SU-DHL-6 (cell line): Measurements from ENCODE around the gene ACER1.

Experiments
- H2AFZ ChIP-seq: fragments of 200-600 bp; sonication (generic); 2 replicates; pipeline ENCODE4 v1.6.1; 2014; ENCODE audit warnings: low read depth, mild to moderate bottlenecking, moderate library complexity, mixed read lengths, antibody characterized with exemption, low read length; ENCODE audit not compliant: severe bottlenecking
- H3F3A ChIP-seq: fragments of 200-600 bp; shearing (Covaris generic); 2 replicates; pipeline ENCODE4 v1.6.0; 2016; ENCODE audit warnings: antibody characterized with exemption, mild to moderate bottlenecking; ENCODE audit not compliant: insufficient read depth
- H3K27ac ChIP-seq: fragments of 200-600 bp; sonication (generic); 2 replicates; pipeline ENCODE4 v1.5.1; 2016; ENCODE audit warnings: low read depth, mild to moderate bottlenecking, low read length, moderate library complexity, mixed read lengths
- H3K27me3 ChIP-seq: fragments of 200-600 bp; sonication (generic), shearing (Covaris generic); 2 replicates; pipeline ENCODE4 v1.6.0; 2014; ENCODE audit warnings: mild to moderate bottlenecking, low read length
- H3K36me3 ChIP-seq: fragments of 200-600 bp; sonication (generic); 2 replicates; pipeline ENCODE4 v1.6.1; 2014; ENCODE audit warnings: mild to moderate bottlenecking, low read length, mixed read lengths
- H3K4me2 ChIP-seq: fragments of 300-600, 200-600 bp; shearing (Covaris generic), sonication (generic); 2 replicates; pipeline ENCODE4 v1.6.0; 2014; ENCODE audit warnings: low read length, low read depth, mild to moderate bottlenecking; ENCODE audit not compliant: poor library complexity, severe bottlenecking
- H3K4me3 ChIP-seq: fragments of 200-600 bp; sonication (generic); 2 replicates; pipeline ENCODE4 v1.5.1; 2014; ENCODE audit warnings: antibody characterized with exemption, low read length, mild to moderate bottlenecking, mixed read lengths; ENCODE audit not compliant: insufficient read depth, poor library complexity, severe bottlenecking
- H3K79me2 ChIP-seq: fragments of 200-600 bp; sonication (generic); 2 replicates; pipeline ENCODE4 v1.6.1; 2014; ENCODE audit warnings: mild to moderate bottlenecking, low read length, moderate library complexity; ENCODE audit not compliant: insufficient read depth
- H3K9ac ChIP-seq: fragments of 200-600 bp; sonication (generic); 2 replicates; pipeline ENCODE4 v1.7.0; 2014; ENCODE audit warnings: mild to moderate bottlenecking, low read length
- H3K9me2 ChIP-seq: fragments of 200-600 bp; sonication (generic); replicated peaks from 2 replicates; pipeline ENCODE4 v1.6.1; 2014; ENCODE audit warnings: low read length; ENCODE audit not compliant: insufficient read depth
- H3K9me3 ChIP-seq: fragments of 200-600 bp; sonication (generic); 2 replicates; pipeline ENCODE4 v1.6.1; 2014; ENCODE audit warnings: low read length, mixed read lengths; ENCODE audit not compliant: insufficient read depth
- H4K20me1 ChIP-seq: fragments of 200-600 bp; sonication (generic); 2 replicates; pipeline ENCODE4 v1.6.1; 2014; ENCODE audit warnings: low read depth, mild to moderate bottlenecking, antibody characterized with exemption, low read length, moderate library complexity, mixed read lengths
- EZH2phosphoT487 ChIP-seq: fragments of 200-600 bp; sonication (generic), shearing (Covaris generic); conservative IDR thresholded peaks from 2 replicates; pipeline ENCODE4 v1.6.1; 2018; ENCODE audit warnings: mild to moderate bottlenecking, antibody characterized with exemption, low read length, moderate library complexity, mixed read lengths
- TF ChIP-seq, protein P1 (sequence below): fragments of 200-600 bp; sonication (generic); IDR thresholded peaks from one replicate; pipeline ENCODE4 v1.5.1; 2017; ENCODE audit warnings: antibody characterized with exemption, mild to moderate bottlenecking, low read length, moderate library complexity; ENCODE audit not compliant: insufficient read depth, poor library complexity, severe bottlenecking

Gene ACER1

DNA sequence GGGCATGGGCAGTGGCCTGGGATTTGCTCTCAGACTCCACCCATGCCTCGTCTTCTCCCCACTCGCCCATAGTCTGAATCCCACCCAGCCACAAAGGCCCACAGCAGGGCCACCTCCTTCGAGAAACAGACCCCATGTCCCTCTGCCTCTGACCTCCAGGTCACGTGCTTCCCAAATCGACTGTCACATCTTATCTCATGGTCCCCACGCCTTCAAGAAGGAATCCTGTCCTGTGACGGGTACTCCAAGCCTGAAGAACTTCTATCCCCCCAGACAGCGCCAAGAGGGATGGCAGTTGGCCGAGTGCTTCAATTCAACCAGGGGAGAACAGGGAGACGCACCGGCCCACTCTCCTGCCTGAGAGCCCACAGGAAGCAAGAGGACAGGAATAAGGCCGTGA is 70.1 kb downstream of the ACER1 start:
- Histone ChIP-seq H3K36me3 (no peaks in the 10 kb centered on the region; the same call in 1 of the 2 replicates), H3K9ac (no peak overlapping the region), H3K79me2 (peaks cover 34% of the 10 kb centered on the region), H3K27ac (no peak overlapping the region), H4K20me1 (peaks cover 10% of the 10 kb centered on the region; the same call in 1 of the 2 replicates), H3K4me3 (no peak overlapping the region), H3K27me3 (no peaks in the 10 kb centered on the region), H3K4me2 (no peak overlapping the region), H3K9me3 (no peaks in the 10 kb centered on the region), H3F3A (0 out of 2 replicates have a peak, but pooled peaks cover 3% of the 10 kb centered on the region), H3K9me2 (no peaks in the 10 kb centered on the region), H2AFZ (no peak overlapping the region)
- no peak for TF ChIP-seq EZH2phosphoT487
- TF ChIP-seq, protein P1, sequence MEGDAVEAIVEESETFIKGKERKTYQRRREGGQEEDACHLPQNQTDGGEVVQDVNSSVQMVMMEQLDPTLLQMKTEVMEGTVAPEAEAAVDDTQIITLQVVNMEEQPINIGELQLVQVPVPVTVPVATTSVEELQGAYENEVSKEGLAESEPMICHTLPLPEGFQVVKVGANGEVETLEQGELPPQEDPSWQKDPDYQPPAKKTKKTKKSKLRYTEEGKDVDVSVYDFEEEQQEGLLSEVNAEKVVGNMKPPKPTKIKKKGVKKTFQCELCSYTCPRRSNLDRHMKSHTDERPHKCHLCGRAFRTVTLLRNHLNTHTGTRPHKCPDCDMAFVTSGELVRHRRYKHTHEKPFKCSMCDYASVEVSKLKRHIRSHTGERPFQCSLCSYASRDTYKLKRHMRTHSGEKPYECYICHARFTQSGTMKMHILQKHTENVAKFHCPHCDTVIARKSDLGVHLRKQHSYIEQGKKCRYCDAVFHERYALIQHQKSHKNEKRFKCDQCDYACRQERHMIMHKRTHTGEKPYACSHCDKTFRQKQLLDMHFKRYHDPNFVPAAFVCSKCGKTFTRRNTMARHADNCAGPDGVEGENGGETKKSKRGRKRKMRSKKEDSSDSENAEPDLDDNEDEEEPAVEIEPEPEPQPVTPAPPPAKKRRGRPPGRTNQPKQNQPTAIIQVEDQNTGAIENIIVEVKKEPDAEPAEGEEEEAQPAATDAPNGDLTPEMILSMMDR, result no peak

DNA sequence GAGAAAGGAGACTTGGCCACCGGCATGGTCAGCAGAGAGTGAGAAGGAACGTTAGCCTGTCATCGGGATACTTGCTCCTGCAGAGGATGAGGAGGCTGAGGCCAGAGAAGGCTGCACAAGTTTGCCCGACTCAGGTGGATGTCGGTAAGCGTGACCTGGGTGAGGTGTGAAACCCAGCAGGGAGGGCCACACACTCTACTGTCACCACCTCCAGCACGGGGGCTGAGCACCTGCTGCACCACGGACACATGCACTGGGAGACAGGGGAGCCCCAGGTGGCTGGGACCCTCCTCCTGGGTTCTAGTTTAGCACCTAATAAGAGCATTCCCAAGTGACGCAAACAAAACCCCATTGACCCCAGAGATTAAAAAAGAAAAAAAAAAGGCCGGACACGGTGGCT is 70.9 kb downstream of the ACER1 start:
- H3K79me2 ChIP-seq, result peaks cover 26% of the 10 kb centered on the region
- H3K9me2 ChIP-seq, result no peaks in the 10 kb centered on the region
- H3F3A ChIP-seq, result 0 out of 2 replicates have a peak, but pooled peaks cover 5% of the 10 kb centered on the region
- H4K20me1 ChIP-seq, result peaks cover 6% of the 10 kb centered on the region; the same call in 1 of the 2 replicates
- H3K4me2 ChIP-seq, result no peak overlapping the region
- H2AFZ ChIP-seq, result no peak overlapping the region
- H3K9ac ChIP-seq, result no peak overlapping the region
- no peak overlapping the region for H3K27ac ChIP-seq
- no peaks in the 10 kb centered on the region for H3K27me3 ChIP-seq
- TF ChIP-seq, protein P1, result no peak
- no peak for TF ChIP-seq EZH2phosphoT487
- H3K9me3 ChIP-seq, result no peaks in the 10 kb centered on the region
- H3K4me3 ChIP-seq, result no peak overlapping the region
- H3K36me3 ChIP-seq, result no peaks in the 10 kb centered on the region

DNA sequence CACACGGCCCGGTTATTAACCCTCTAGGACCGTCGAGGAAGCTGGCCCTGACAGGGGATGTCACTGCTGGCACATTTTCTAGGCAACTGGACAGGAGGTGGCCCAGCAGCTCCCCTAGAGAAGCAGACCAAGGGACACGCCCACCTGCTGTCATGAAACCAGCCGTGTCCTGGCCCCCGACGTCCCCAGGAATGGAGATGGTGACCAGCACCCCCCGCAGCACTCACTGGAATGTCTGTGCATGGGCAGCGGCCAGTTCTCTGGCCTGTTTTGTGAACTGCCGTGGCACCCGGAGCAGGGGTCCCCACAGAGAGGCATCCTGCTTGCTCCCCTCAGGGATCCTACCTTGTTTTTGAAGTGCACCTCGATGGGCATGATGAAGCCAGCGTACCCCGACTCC is 71.5 kb downstream of the ACER1 start:
- H3K79me2 ChIP-seq, result peaks cover 31% of the 10 kb centered on the region
- no peak overlapping the region for H2AFZ ChIP-seq
- H4K20me1 ChIP-seq, result peaks cover 5% of the 10 kb centered on the region; the same call in 1 of the 2 replicates
- no peaks in the 10 kb centered on the region for H3K9me2 ChIP-seq
- no peak overlapping the region for H3K9ac ChIP-seq
- no peak overlapping the region for H3K4me3 ChIP-seq
- H3K4me2 ChIP-seq, result no peak overlapping the region
- 0 out of 2 replicates have a peak, but pooled peaks cover 5% of the 10 kb centered on the region for H3F3A ChIP-seq
- no peaks in the 10 kb centered on the region for H3K27me3 ChIP-seq
- TF ChIP-seq, protein P1, result no peak
- TF ChIP-seq EZH2phosphoT487, result no peak
- H3K9me3 ChIP-seq, result no peaks in the 10 kb centered on the region
- no peaks in the 10 kb centered on the region for H3K36me3 ChIP-seq
- no peak overlapping the region for H3K27ac ChIP-seq
